KMS-11 (cell line): ENCODE data around the gene CCDC33.

ENCODE experiments used
- H2AFZ ChIP-seq: fragments of 200-600 bp; sonication (generic); 2 replicates; pipeline ENCODE4 v1.6.1; 2016; ENCODE audit warnings: antibody characterized with exemption, mixed run types, low read depth
- H3K27ac ChIP-seq: fragments of 200-600 bp; sonication (generic); 2 replicates; pipeline ENCODE4 v1.6.1; 2016; ENCODE audit warnings: mild to moderate bottlenecking, mixed run types
- H3K27me3 ChIP-seq: fragments of 200-600 bp; sonication (generic); 2 replicates; pipeline ENCODE4 v1.6.1; 2017; ENCODE audit warnings: mild to moderate bottlenecking, low read depth, mixed run types, moderate library complexity; ENCODE audit not compliant: insufficient read depth
- H3K36me3 ChIP-seq: fragments of 200-600 bp; sonication (generic); 2 replicates; pipeline ENCODE4 v1.6.1; 2017; ENCODE audit warnings: mild to moderate bottlenecking, mixed run types; ENCODE audit not compliant: insufficient read depth
- H3K4me1 ChIP-seq: fragments of 200-600 bp; sonication (generic); 2 replicates; pipeline ENCODE4 v1.6.1; 2016; ENCODE audit warnings: mild to moderate bottlenecking, low read depth, mixed run types; ENCODE audit not compliant: poor library complexity, severe bottlenecking
- H3K4me2 ChIP-seq: fragments of 200-600 bp; sonication (generic); 2 replicates; pipeline ENCODE4 v1.7.0; 2016; ENCODE audit warnings: mild to moderate bottlenecking, mixed run types
- H3K4me3 ChIP-seq: fragments of 200-600 bp; sonication (generic); IDR thresholded peaks from 2 replicates; pipeline ENCODE4 v1.6.1; 2017; ENCODE audit warnings: low read depth, low read length, mixed read lengths; ENCODE audit not compliant: insufficient read depth
- H3K79me2 ChIP-seq: fragments of 200-600 bp; sonication (generic); 2 replicates; pipeline ENCODE4 v1.6.1; 2016; ENCODE audit warnings: low read depth, mixed run types; ENCODE audit not compliant: insufficient read depth
- H3K9ac ChIP-seq: fragments of 200-600 bp; sonication (generic); 2 replicates; pipeline ENCODE4 v1.6.1; 2016; ENCODE audit warnings: mild to moderate bottlenecking, mixed run types
- H4K20me1 ChIP-seq: fragments of 200-600 bp; sonication (generic); 2 replicates; pipeline ENCODE4 v1.6.1; 2016; ENCODE audit warnings: mild to moderate bottlenecking, mixed run types; ENCODE audit not compliant: insufficient read depth
- TF ChIP-seq, protein P1 (sequence below): fragments of 200-600 bp; sonication (generic); conservative IDR thresholded peaks from 2 replicates; pipeline ENCODE4 v1.6.1; 2017; ENCODE audit warnings: low read depth, mild to moderate bottlenecking, antibody characterized with exemption, low read length, moderate library complexity, mixed read lengths

The CCDC33 gene

DNA sequence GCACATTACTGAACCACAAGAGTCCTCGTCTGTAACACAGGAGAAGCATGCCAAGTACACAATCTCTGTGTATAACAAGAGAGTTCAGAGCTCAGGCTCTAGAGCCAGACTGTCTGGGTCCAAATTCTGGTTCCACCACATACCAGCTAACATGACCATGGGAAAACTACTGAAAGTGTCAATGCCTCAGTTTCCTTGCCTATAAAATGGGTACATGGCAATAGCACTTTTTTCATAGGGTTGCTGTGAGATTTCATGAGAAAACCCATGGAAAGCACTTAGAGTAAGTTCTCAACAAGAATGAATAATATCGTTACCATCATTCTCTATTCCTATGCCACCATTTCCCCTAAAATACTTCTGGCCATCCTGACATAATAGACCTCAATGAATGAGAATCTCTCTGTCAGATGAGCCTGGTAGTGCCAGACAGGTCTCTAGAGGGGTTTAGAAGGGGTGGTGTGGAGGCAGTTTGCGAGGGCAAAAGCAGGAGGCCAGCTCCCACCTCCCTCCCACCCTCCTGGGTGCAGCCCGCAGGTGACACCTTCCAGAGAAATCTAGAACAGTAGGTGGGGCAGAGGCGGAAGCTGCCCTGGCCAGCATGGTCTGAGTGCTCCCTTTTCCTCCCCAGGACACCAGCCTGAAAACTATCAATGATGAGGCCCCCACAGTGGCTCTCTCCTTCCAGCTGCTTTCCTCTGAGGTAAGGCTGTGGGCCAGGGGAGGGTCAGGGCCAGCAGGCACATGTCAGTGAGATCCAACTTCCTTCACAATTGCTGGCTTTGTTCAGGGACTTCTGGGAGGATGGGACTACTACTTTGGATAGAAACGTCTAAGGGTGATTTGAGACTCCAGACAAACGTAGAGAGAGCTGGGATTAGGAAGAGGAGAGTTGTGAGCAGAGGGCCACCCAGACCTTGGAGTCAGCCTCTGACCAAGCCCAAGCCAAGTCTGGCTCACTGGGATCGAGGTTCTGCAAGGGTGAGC, 45.3 kb downstream of the CCDC33 start:
- no peak overlapping the region for H2AFZ ChIP-seq
- peaks cover 88% of the 10 kb centered on the region for H3K27me3 ChIP-seq
- H3K9ac ChIP-seq, result no peak overlapping the region
- H3K4me2 ChIP-seq, result no peak overlapping the region
- H3K4me3 ChIP-seq, result no peak overlapping the region
- H3K4me1 ChIP-seq, result no peaks in the 10 kb centered on the region
- H3K27ac ChIP-seq, result no peak overlapping the region
- H3K36me3 ChIP-seq, result no peaks in the 10 kb centered on the region
- H3K79me2 ChIP-seq, result no peaks in the 10 kb centered on the region
- H4K20me1 ChIP-seq, result no peaks in the 10 kb centered on the region
- TF ChIP-seq, protein P1, sequence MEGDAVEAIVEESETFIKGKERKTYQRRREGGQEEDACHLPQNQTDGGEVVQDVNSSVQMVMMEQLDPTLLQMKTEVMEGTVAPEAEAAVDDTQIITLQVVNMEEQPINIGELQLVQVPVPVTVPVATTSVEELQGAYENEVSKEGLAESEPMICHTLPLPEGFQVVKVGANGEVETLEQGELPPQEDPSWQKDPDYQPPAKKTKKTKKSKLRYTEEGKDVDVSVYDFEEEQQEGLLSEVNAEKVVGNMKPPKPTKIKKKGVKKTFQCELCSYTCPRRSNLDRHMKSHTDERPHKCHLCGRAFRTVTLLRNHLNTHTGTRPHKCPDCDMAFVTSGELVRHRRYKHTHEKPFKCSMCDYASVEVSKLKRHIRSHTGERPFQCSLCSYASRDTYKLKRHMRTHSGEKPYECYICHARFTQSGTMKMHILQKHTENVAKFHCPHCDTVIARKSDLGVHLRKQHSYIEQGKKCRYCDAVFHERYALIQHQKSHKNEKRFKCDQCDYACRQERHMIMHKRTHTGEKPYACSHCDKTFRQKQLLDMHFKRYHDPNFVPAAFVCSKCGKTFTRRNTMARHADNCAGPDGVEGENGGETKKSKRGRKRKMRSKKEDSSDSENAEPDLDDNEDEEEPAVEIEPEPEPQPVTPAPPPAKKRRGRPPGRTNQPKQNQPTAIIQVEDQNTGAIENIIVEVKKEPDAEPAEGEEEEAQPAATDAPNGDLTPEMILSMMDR, result no peak

DNA sequence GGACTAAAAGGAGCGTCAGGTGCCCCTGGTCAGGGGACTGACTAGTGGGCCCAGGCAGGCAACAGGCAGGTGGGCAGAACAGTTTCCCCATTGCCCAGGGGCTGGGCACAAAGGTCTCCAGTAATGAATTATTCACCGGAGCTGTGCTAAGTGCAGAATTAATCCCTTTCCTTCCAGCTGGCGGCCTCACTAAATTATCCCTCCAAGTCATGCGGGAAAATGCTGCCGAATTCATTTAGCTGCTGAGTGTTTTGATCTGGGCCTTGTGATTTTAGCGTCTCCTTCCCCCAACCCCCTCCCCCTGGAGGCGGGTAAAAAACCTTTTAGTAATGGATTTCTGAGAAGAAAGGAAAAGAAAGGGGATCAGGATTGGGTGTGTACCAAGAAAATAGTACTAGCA, 47.2 kb downstream of the CCDC33 start:
- TF ChIP-seq, protein P1, result no peak
- no peak overlapping the region for H3K9ac ChIP-seq
- H3K4me2 ChIP-seq, result no peak overlapping the region
- no peak overlapping the region for H2AFZ ChIP-seq
- H4K20me1 ChIP-seq, result no peaks in the 10 kb centered on the region
- peaks cover 89% of the 10 kb centered on the region for H3K27me3 ChIP-seq
- H3K27ac ChIP-seq, result no peak overlapping the region
- no peaks in the 10 kb centered on the region for H3K36me3 ChIP-seq
- no peaks in the 10 kb centered on the region for H3K79me2 ChIP-seq
- H3K4me1 ChIP-seq, result no peaks in the 10 kb centered on the region
- no peak overlapping the region for H3K4me3 ChIP-seq

DNA sequence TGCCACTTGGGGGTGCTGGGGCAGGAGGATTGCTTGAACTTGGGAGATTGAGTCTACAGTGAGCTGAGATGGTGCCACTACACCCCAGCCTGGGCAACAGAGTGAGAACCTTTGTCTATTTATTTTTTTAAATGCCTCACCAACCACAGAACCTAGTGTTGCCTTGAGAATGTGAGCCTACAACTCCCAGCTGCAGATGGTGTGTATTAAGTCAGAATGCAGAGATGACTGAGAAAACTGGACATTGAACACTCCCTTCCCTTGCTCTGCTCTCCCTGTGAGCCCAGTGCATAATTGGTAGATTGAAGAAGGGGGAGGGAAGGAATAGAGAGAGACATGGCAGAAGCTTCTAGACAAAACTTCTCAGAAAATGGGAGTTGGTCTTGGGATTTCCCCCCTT, 53.5 kb downstream of the CCDC33 start:
- Histone ChIP-seq H3K4me3 (no peak overlapping the region), H2AFZ (no peak overlapping the region), H3K27ac (no peak overlapping the region), H3K36me3 (no peaks in the 10 kb centered on the region), H3K9ac (no peak overlapping the region), H4K20me1 (no peaks in the 10 kb centered on the region), H3K27me3 (peaks cover 53% of the 10 kb centered on the region; the same call in 1 of the 2 replicates), H3K4me1 (no peaks in the 10 kb centered on the region), H3K4me2 (no peak overlapping the region), H3K79me2 (no peaks in the 10 kb centered on the region)
- TF ChIP-seq, protein P1, result no peak

DNA sequence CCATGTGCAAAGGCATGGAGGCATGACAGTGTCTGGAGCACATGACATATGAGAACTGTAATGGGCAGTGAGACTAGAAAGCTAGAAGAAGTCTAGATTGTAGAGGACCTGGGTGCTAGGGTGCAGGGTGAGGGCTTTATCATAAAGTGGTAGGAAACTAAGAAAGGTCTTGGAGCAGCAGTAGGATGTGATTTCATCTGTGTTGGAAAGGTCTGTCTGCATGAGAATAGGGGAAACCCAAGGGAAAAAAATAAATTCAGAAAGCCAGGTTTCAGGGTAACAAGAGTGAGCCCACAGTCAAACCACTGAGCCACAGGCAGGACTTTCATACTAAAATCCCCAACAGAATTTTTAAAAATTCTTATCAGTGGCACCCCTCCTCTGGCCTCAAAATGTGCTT, 54.5 kb downstream of the CCDC33 start:
- Histone ChIP-seq H2AFZ (no peak overlapping the region), H3K36me3 (no peaks in the 10 kb centered on the region), H3K4me1 (no peaks in the 10 kb centered on the region), H3K27me3 (peaks cover 53% of the 10 kb centered on the region; the same call in 1 of the 2 replicates), H4K20me1 (no peaks in the 10 kb centered on the region), H3K4me2 (no peak overlapping the region), H3K27ac (no peak overlapping the region), H3K79me2 (no peaks in the 10 kb centered on the region), H3K4me3 (no peak overlapping the region), H3K9ac (no peak overlapping the region)
- TF ChIP-seq, protein P1, result no peak
